Dermis blood vessel endothelial cell (primary cell): ENCODE results near the gene LDAF1. TPM values are rescaled to one million over a fixed set of nuclear protein-coding genes. Genes with fewer than 3 reads are reported as not detected.
"Not testable (repeated sequence)": the region's sequence is repeated elsewhere in the genome, so short reads cannot be mapped to it uniquely, and the experiment has no call there.

Experiments used
- DNase-seq: peaks from one replicate; pipeline ENCODE4 v3.0.0; 2010
- total RNA-seq: library from RNA; depleted of rRNA; stranded (reverse); fragments of >200 nt; gene quantifications from 2 replicates; pipeline ENCODE4 v1.2.3, GENCODE V29; 2014

Gene LDAF1
- 12.5 and 49.7 TPM in 2 replicates for total RNA-seq

DNA sequence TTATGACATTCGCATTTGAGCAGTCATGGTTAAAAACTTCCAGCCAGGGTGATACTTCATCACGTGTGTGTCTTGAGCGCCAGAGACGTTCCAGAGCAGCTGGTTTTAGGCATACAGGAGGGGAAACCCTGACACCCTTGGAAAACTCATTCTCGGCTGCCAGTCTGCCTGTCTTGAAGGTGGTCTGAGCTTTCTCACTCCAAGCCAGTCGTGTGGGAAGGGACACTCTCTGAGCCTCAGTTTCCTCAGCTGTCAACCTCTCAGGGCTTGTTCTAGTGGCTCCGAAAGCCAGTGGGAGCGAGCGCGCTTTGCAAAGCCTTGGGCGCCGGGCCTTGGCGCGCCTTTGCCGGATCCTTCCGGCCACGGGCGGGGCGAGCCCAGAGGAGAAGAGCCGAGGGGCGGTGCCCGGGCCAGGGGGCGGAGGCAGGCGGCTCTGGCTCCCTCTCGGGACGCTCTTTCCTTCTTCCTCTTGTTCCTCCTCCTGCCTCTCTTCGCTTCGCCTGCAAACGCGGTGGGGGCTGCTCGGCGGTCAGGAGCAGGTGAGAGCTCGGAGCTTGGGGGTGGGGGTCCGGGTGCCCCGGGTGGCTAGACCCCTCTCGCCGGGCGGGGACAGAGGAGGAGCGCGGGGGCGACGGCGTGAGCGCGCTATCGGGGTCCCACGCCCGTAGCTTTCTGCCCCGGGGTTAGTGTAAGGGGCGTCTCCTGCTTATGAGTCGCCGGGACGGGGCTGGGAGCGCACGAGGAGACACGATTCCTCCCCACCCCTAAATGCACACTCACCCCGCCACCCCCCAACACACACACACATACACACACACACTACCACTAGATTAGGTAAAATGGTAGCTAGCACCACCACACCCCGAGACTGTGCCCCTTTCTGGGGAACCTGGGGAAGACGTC, at the start of gene LDAF1:
Gene LDAF1, plus strand, starts transcription at position 467 of the 903 bp plus-strand sequence. CDS start 2,509 bp downstream, outside the sequence.
- DNase-seq, result peak; percentile 67

DNA sequence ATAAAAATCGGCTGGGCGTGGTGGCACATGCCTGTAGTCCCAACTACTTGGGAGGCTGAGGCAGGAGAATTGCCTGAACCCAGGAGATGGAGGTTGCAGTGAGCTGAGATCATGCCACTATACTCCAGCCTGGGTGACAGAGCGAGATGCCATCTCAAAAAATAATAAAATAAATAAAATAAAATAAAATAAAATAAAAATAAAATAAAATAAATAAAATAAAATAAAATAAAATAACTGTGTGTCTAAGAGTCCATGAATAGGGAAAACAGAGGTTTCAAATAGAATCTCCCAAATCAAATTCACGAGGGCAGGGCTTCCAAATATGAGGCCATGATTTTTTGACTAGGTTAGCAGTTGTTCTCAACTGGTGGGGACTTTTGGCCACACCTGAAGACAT, 42.9 kb upstream of the LDAF1 start:
- DNase-seq, result not testable (repeated sequence)

DNA sequence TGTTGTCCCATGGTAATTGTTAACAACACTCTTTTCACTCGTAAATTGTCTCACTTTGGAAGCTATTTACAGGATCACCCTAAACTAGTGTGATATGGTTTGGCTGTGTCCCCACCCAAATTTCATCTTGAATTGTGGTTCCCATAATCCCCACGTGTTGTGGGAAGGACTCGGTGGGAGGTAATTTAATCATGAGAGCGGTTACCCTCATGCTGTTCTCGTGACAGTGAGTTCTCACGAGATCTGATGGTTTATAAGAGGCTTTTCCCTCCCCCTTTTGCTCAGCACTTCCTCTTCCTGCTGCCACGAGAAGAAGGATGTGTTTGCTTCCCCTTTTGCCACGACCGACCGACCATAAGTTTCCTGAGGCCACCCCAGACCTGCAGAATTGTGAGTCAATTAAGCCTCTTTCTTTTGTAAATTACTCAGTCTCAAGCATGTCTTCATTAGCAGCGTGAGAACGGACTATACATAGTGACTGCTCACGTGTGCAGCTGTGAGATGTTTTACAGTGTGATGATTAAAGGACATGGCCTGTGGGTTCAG, 42.3 kb upstream of the LDAF1 start:
- DNase-seq, result peak; percentile 55

- DNase-seq, result no peak
Observed at GRCh38 chr16:21117567-21117966, 40.9 kb upstream of the LDAF1 start.

- DNase-seq, result no peak
Observed at GRCh38 chr16:21120976-21121520, 37.4 kb upstream of the LDAF1 start.

DNA sequence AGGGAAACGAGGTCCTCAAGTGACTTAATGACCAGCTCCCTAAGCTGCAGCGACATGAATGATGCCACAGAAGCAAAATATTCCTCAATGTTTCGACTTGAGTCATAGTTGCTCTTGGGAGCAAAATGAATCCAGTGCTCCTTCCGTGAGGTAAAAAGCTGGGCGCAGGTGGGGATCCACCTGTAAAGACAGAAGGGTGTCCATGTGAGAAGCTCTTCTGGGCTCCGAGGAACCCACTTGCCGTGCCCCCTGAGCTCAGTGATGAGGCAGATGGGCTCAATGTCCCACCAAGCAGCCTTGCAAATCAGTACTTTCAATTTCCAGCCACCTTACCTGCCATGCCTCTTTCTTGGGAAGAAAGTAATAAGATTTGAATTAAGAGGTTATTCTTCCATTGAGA, 33.3 kb upstream of the LDAF1 start:
- no peak for DNase-seq

DNA sequence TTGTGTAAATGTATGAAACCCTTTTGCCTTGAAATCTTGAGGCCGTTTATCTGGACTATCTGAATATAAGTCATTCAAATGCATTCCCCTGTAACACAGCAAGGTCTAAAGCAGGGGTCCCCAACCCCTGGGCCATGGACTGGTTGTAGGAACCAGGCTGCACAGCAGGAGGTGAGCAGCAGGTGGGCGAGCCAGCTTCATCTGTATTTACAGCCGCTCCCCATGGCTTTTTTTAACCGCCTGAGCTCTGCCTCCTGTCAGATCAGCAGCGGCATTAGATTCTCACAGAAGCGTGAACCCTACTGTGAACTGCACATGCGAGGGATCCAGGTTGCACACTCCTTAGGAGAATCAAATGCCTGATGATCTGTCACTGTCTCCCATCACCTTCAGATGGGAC, 32.0 kb upstream of the LDAF1 start:
- no peak for DNase-seq

- no peak for DNase-seq
Observed at GRCh38 chr16:21128991-21129390, 29.5 kb upstream of the LDAF1 start.

DNA sequence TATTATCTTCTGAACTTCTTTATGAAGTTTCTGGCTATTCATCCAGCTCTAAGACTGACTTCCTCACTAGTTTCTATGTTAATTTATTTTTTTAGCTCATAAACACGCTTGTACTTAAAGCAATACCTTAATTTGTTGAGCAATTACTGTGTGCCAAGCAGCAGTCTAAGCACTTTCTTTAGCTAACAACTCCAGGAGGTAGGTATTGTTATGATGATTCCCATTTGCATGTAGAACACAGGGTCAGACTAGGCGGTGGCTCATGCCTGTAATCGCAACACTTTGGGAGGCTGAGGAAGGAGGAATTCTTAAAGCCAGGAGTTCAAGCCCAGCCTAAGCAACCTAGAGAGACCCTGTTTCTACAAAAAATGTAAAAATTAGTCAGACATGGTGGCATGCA, 27.7 kb upstream of the LDAF1 start:
- no peak for DNase-seq

DNA sequence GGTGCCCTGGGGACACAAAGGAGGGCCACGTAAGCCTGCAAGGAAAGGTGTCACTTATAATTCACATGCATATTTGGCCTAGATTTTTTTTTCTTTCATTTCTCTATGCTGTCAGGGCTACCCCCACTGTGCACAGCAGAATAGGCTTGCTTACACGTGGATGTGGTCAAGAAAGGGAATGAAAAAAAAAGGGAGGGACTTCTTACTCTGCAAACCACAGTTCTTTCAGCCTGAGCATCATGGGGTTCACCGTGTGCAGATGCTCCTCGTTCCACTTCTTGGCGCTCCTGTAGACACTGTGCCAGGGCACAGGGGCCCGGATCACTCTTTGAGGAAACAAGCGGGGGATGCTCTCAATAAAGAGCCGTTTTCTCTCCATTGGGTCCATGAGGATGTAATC, 24.4 kb upstream of the LDAF1 start:
- no peak for DNase-seq

DNA sequence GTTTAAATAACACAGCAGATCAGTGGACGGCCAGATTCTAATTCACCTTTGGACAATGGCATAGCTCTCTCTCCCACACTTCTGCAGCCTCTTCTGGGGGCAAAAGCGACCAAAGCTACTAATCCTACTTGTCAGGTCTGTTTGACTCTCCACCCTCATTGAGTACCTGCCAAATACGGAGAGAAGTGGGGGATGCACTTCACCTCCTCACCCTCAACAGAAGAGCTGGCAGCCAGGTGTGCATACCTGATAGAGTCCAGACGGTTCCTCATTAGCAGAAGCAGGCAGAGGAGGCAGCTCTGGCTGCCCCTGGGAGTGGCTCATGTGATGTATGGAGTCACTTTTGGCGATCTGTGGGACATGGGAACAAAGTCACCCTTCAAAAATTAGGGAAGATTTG, 12.7 kb upstream of the LDAF1 start:
- no peak for DNase-seq

DNA sequence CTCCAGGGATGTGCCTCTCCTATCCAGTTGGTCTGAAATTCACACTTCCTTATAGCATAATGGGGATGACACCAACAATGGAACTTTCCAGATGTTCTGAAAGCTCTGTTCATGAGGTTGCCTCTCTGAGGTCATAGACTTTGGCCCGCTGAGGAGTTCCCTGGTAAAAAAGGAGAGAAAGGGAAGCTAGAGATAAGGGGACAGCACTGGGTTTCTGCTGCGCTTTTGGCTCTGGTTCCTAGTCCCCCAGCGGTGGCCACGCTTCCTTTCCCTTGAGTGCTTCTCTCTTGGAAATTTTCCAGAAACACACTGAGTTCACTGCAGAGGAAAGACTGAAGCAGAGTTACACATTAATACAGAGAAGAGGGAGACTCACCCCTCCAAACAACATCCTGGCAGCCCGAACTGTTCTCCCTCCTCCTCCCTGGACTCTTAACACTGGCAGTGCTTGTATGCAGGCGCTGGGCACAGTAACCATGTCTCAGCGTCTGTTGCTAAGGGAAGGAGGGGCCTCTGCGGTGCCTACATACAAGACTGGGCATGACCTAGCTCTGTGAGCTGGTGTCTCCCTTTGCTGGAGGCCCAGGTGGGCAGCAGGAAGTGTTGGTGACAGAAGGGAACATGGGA, 8.0 kb upstream of the LDAF1 start, which contains the start of gene DNAH3:
Gene DNAH3, minus strand, starts transcription at position 472 of the 627 bp plus-strand sequence. CDS start 527 bp downstream, outside the sequence.
- peak; percentile 7 for DNase-seq

- DNase-seq, result not testable (repeated sequence)
Observed at GRCh38 chr16:21152160-21153030, 6.1 kb upstream of the LDAF1 start.

DNA sequence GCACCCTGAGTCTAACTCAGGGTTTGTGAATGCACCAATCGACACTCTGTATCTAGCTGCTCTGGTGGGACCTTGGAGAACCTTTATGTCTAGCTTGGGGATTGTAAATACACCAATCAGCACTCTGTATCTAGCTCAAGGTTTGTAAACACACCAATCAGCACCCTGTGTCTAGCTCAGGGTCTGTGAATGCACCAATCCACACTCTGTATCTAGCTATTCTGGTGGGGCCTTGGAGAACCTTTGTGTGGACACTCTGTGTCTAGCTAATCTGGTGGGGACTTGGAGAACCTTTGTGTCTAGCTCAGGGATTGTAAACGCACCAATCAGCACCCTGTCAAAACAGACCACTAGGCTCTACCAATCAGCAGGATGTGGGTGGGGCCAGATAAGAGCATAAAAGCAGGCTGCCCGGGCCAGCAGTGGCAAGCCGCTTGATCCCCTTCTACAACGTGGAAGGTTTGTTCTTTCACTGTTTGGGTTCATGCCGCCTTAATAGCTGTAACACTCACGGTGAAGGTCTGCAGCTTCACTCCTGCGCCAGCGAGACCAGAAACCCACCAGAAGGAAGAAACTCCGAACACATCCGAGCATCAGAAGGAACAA, 5.2 kb upstream of the LDAF1 start:
- not testable (repeated sequence) for DNase-seq

- DNase-seq, result not testable (repeated sequence)
Observed at GRCh38 chr16:21156011-21156410, 2.5 kb upstream of the LDAF1 start.

- DNase-seq, result peak; percentile 79
Observed at GRCh38 chr16:21156767-21157467, 1.6 kb upstream of the LDAF1 start.

DNA sequence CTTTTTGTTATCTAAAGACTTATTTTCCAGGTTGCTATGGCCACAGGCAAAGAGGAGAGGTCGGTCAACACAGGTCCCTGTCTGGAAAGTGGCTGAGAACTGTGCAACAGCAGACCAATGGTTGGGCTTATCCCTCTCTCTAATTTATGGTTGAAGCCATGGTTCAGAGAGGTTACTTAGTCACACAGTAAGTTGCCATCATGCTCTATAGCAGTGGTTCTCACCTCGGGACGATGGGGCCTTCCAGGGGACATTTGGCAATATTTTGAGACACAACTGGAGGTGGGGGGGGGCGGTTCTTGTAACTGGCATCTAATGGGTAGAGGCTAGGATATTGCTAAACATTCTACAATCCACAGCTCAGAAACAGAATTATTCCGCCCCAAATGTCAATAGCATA, 842 bp upstream of the LDAF1 start:
- DNase-seq, result no peak

DNA sequence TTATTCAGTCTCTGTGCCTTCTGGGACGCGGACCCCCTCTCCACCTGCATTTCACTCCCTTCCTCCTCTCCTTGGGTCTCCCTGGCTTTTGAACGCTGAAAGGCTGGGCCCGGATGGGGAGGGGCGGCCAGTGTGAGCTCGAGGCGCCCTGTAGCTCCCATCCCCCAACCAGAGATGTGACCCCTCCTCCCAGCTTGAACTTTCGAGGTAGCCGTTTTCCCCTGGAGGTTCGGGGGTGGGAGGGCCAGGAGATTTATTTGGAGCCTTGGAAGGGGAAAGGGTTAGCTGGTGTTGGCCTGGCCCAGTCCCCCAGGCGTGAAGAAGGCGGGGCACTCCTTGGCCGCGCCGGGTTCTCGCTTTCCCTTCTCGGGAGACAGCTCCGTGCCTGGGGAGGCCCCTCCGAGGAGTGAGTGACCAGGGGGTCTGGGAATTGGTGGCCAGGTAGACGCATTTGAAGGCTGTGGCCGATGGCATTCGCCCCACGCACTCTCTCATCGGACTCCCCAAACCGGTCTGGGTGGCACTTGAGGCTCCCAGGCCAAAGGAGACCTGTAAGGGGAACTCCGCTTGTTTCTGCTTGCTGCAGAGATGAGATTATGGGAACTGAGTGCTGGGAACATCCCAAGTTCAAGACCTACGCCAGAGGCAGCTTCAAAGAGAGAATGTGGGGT, 942 bp downstream of the LDAF1 start:
- peak; percentile 9 for DNase-seq

DNA sequence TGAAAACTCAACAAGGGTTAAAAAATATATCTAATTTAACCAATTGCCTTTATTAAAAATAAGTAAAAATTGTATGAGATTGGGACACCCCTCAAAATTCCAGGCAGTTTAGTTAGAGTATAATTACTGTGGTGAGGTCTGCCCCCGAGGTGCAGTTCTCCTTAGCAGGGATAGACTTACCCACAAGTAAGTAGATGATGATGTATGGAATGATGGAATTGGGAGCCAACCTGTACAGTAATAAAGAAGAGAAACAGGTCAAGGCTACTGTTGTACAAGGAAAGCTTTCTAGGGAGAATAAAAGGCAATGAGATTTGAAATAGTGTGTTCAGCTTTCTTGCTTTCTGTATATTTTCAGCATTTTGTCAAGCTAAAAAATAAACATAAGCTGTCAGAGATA, 1.8 kb downstream of the LDAF1 start:
- DNase-seq, result no peak

- DNase-seq, result no peak
Observed at GRCh38 chr16:21161211-21161610, 2.7 kb downstream of the LDAF1 start.
